GM19193 (cell line): ENCODE measurements around the gene ZNF575.

Source experiments
- POLR2A ChIP-seq: IDR thresholded peaks from 4 replicates; pipeline ENCODE4 v1.6.1; 2011; ENCODE audit not compliant: insufficient read depth, insufficient read length; ENCODE audit errors: extremely low read depth

The ZNF575 gene

GRCh38 chr19:43553656-43554055, 20.7 kb downstream of the ZNF575 start:
- TF ChIP-seq POLR2A, result no peak

- TF ChIP-seq POLR2A, result no peak
Measured at GRCh38 chr19:43554317-43554895, 21.4 kb downstream of the ZNF575 start.

GRCh38 chr19:43555185-43555770, 22.3 kb downstream of the ZNF575 start:
- TF ChIP-seq POLR2A, result no peak

GRCh38 chr19:43560687-43561086, 27.7 kb downstream of the ZNF575 start:
- TF ChIP-seq POLR2A, result no peak

- TF ChIP-seq POLR2A, result no peak
Measured at GRCh38 chr19:43561139-43561970, 28.4 kb downstream of the ZNF575 start.

GRCh38 chr19:43562226-43562697, 29.3 kb downstream of the ZNF575 start:
- TF ChIP-seq POLR2A, result no peak

- no peak for TF ChIP-seq POLR2A
Measured at GRCh38 chr19:43562698-43563241, 29.8 kb downstream of the ZNF575 start.

- TF ChIP-seq POLR2A, result no peak
Measured at GRCh38 chr19:43563816-43564457, 30.9 kb downstream of the ZNF575 start.

- no peak for TF ChIP-seq POLR2A
Measured at GRCh38 chr19:43564800-43565199, 31.8 kb downstream of the ZNF575 start.

- no peak for TF ChIP-seq POLR2A
Measured at GRCh38 chr19:43569657-43570056, 36.7 kb downstream of the ZNF575 start.

GRCh38 chr19:43570174-43570791, 37.3 kb downstream of the ZNF575 start:
- no peak for TF ChIP-seq POLR2A

- TF ChIP-seq POLR2A, result no peak
Measured at GRCh38 chr19:43572171-43572588, 39.2 kb downstream of the ZNF575 start.

GRCh38 chr19:43574424-43575155, 41.6 kb downstream of the ZNF575 start:
- TF ChIP-seq POLR2A, result no peak
